Nephron (organoid): ENCODE data around the gene ZNF157.
A peak's percentile ranks its signal among the peaks of the same experiment; 100 is the strongest.

Experiments used
- H3K27ac Mint-ChIP-seq, 3 experiments: 2 replicates each; pipeline ENCODE4 v1.8.0; 2020; ENCODE audit warnings: mixed read lengths in 3 of 3, mild to moderate bottlenecking in 2 of 3, moderate library complexity in 1 of 3
- H3K27me3 Mint-ChIP-seq: 2 replicates; pipeline ENCODE4 v1.8.0; 2021; ENCODE audit warnings: low read depth, mild to moderate bottlenecking, moderate library complexity, mixed read lengths
- H3K36me3 Mint-ChIP-seq: 2 replicates; pipeline ENCODE4 v1.8.0; 2020; ENCODE audit warnings: low read depth, mixed read lengths
- H3K4me1 Mint-ChIP-seq: 2 replicates; pipeline ENCODE4 v1.8.0; 2020; ENCODE audit warnings: mixed read lengths
- H3K4me3 Mint-ChIP-seq, 3 experiments: 2 replicates each; pipeline ENCODE4 v1.8.0; 2020; ENCODE audit warnings: mild to moderate bottlenecking in 3 of 3, mixed read lengths in 3 of 3, moderate library complexity in 2 of 3
- H3K9me3 Mint-ChIP-seq: 2 replicates; pipeline ENCODE4 v1.8.0; 2020; ENCODE audit warnings: mixed read lengths
- CTCF ChIP-seq, 3 experiments: fragments of 200-600 bp; sonication (generic); IDR thresholded peaks; one replicate each; pipeline ENCODE4 v1.5.0; 2021; ENCODE audit warnings: antibody characterized with exemption in 3 of 3; ENCODE audit not compliant: unreplicated experiment in 3 of 3

The ZNF157 gene

GRCh38 chrX:47358387-47359065 is 11.9 kb upstream of the ZNF157 start:
- Mint-ChIP-seq H3K27ac (peak overlapping the region; percentile 8 to 35 (median 21)), H3K4me1 (peaks cover 13% of the 10 kb centered on the region), H3K9me3 (peaks cover 17% of the 10 kb centered on the region), H3K36me3 (peaks cover under 1% of the 10 kb centered on the region), H3K27me3 (peaks cover 4% of the 10 kb centered on the region), H3K4me3 (no peak overlapping the region)
- TF ChIP-seq CTCF (IDR thresholded peaks at IDR 0.05; ENCODE audit: unreplicated experiment in 3 of 3), result no peak

- Mint-ChIP-seq H3K27ac (peak overlapping the region in 1 of 3 experiments; percentile 99), H3K27me3 (peaks cover 4% of the 10 kb centered on the region), H3K4me3 (no peak overlapping the region), H3K4me1 (peaks cover 13% of the 10 kb centered on the region), H3K9me3 (peaks cover 16% of the 10 kb centered on the region), H3K36me3 (no peaks in the 10 kb centered on the region)
- no peak for TF ChIP-seq CTCF (IDR thresholded peaks at IDR 0.05; ENCODE audit: unreplicated experiment in 3 of 3)
Observed at GRCh38 chrX:47360423-47361179, 9.8 kb upstream of the ZNF157 start.

GRCh38 chrX:47361538-47362511 is 8.6 kb upstream of the ZNF157 start:
- Mint-ChIP-seq H3K4me1 (peaks cover 18% of the 10 kb centered on the region), H3K36me3 (no peaks in the 10 kb centered on the region), H3K4me3 (peak overlapping the region; percentile 84 to 88 (median 87)), H3K9me3 (peaks cover 22% of the 10 kb centered on the region), H3K27ac (peak overlapping the region; percentile 99 to 100 (median 99)), H3K27me3 (peaks cover 4% of the 10 kb centered on the region)
- TF ChIP-seq CTCF (IDR thresholded peaks at IDR 0.05; ENCODE audit: unreplicated experiment in 3 of 3), result no peak

GRCh38 chrX:47366041-47366722 is 4.2 kb upstream of the ZNF157 start:
- TF ChIP-seq CTCF (IDR thresholded peaks at IDR 0.05; ENCODE audit: unreplicated experiment in 3 of 3), result no peak
- H3K36me3 Mint-ChIP-seq, result peaks cover 7% of the 10 kb centered on the region
- peaks cover 18% of the 10 kb centered on the region for H3K9me3 Mint-ChIP-seq
- H3K27ac Mint-ChIP-seq, result peak overlapping the region; percentile 92 to 99 (median 96)
- peaks cover 18% of the 10 kb centered on the region for H3K4me1 Mint-ChIP-seq
- peaks cover 4% of the 10 kb centered on the region for H3K27me3 Mint-ChIP-seq
- peak overlapping the region; percentile 86 to 91 (median 89) for H3K4me3 Mint-ChIP-seq

GRCh38 chrX:47373198-47373597 is 2.8 kb downstream of the ZNF157 start:
- H3K4me3 Mint-ChIP-seq, result no peak overlapping the region
- no peaks in the 10 kb centered on the region for H3K27me3 Mint-ChIP-seq
- H3K36me3 Mint-ChIP-seq, result peaks cover 11% of the 10 kb centered on the region
- no peak for TF ChIP-seq CTCF (IDR thresholded peaks at IDR 0.05; ENCODE audit: unreplicated experiment in 3 of 3)
- no peak overlapping the region for H3K27ac Mint-ChIP-seq
- H3K4me1 Mint-ChIP-seq, result no peaks in the 10 kb centered on the region
- peaks cover 13% of the 10 kb centered on the region for H3K9me3 Mint-ChIP-seq
